GM12872 (cell line): ENCODE data around the gene CFAP97D2.

Experiments used
- CTCF ChIP-seq: IDR thresholded peaks from 3 replicates; pipeline ENCODE4 v1.5.1; 2011; ENCODE audit warnings: low read depth, mild to moderate bottlenecking, low read length, moderate library complexity; ENCODE audit not compliant: insufficient read depth

The CFAP97D2 gene

GRCh38 chr13:114203536-114203935 lies 24.5 kb downstream of the CFAP97D2 start:
- TF ChIP-seq CTCF: no peak

DNA sequence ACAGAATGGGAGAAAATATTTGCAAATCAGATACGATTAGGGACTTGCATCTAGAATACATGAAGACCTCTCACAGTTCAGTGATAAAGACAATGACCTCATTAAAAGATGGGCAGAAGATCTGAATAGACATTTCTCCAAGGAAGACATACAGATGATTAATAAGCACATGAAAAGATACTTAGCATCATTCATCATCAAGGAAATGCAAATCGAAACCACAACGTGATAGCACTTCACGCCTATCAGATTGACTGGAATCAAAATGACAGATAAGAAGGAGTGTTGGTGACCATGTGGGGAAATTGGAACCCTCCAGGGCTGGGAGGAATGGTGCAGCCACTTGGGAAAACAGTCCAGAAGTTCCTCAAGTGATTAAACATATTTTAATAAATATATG lies 25.8 kb downstream of the CFAP97D2 start:
- no peak for TF ChIP-seq CTCF

DNA sequence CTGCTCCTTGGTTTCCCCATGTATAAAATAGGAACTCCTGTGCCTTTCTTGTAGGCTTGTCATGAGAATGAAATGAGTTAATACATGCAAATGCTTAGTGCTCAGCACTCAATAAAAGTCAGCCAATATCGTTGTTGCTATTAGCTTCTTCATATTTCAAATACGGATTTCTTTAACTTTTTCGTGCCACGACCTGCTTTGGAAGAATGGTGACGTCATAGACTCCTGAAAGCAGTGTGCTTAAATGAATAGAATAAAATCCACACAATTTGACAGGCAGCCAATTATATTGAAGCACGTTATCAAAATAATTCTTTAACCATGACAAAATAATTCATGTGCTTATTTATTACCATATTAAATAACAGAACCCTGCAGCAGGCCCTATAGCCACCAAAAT lies 29.1 kb downstream of the CFAP97D2 start:
- TF ChIP-seq CTCF: no peak

DNA sequence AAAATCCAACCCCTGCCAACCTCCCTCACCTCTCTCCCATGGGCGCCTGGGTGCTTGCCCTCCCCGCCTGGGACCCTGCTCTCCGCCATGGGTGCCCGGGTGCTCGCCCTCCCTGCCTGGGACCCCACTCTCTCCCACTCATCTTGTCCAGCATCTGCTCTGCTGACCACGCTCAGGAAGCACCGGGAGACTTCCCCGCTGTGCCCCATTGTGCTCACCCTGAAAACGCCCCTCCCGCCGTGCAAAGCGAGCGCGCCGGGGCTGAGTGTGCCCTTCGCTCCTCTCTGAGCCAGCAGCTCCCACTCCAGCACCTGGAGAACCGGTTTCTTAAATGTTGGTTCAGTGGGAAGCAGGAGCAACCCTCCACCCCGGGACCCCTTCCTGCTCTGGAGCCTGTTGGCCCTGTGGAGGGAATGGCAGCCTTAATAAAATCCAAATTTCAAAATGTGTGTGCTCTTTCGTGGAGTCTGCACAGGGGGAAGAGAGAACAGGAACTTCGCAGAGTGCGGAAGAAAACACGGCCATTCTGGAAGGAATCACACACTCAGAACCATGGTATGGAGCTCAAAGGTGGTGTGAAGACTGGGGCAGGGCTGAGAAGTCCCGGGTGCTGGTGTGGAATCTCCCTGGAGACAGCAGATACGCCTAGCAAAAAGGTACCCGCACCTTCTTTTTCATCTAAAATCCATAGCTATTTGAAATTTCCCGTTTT lies 32.5 kb downstream of the CFAP97D2 start:
- no peak for TF ChIP-seq CTCF

GRCh38 chr13:114212158-114212495 lies 33.1 kb downstream of the CFAP97D2 start:
- TF ChIP-seq CTCF: no peak

DNA sequence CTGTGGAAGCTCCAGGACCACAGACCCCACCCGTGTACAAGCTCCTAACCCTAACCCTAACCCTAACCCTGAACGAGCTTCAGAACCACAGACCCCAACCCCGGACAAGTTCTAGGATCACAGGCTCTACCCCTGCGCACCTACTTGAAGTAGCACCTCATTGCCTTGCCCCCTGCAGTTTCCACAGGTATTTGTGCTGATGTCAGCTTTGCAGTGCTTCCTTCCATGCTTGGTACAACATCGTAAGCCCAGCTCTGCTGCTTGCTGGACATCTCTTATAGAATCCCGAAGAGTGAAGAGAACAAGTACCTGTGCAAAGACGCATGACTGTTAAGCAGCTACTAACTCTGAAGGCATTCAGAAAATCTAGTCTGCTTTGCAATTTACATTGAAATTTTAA lies 34.9 kb downstream of the CFAP97D2 start:
- TF ChIP-seq CTCF: no peak

DNA sequence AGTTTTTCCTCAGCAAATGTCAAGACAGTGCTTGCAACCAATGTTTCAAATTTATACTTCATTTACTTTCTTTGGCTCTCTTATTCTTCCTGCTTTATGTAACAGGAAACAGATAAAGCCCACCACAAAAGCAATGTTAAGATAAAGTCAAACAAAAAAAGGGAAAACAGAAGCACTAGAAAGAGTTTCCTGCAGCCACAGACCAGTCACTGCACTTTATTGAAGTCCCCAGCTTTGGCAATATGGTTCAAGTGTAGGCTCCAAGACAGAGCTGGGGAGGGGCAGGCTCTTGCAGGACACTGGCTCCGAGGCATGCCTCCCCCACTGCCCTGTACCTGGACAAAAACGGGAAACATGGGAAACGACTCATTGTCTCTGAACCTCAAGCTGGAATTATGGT lies 40.3 kb downstream of the CFAP97D2 start:
- no peak for TF ChIP-seq CTCF
